SW480 (cell line): Measurements from ENCODE around the gene DEPDC5.

ENCODE experiments used
- DNase-seq: peaks from one replicate; pipeline ENCODE4 v3.0.0-alpha.2; 2016; ENCODE audit warnings: low spot score

DEPDC5 gene

DNA sequence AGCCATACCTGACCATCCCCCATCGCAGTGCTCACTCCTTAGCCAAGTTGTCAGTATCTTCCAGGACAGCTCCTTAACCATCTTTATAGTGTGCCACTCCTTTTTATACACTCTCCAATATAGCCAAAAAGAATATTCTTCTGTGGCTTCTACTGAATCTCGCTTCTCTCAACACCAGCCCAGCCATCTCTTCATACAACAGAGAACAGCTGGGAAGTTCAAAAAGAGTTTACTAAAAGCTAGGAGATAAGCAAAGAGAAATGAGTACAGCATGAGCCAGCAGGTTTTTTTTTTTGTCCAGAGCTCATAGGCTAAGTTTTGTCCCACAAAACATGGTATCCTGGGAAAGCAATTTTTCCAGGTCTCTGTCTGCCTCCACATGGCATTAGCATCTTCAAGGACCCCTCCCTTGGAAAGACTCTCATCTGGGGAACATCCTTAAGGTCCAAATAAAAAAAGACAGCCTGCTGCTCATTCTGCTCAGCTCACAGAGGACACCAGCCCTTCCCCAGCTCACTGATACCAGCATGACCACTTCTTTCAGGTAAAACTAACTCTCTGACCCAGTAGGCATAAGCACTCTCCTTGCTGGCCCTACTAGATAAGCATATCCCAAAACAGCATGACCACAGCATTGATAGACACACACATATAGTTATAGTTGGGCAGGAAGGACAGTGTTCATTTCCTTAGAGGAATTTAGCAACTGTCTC, 141.7 kb downstream of the DEPDC5 start:
- no peak for DNase-seq

DNA sequence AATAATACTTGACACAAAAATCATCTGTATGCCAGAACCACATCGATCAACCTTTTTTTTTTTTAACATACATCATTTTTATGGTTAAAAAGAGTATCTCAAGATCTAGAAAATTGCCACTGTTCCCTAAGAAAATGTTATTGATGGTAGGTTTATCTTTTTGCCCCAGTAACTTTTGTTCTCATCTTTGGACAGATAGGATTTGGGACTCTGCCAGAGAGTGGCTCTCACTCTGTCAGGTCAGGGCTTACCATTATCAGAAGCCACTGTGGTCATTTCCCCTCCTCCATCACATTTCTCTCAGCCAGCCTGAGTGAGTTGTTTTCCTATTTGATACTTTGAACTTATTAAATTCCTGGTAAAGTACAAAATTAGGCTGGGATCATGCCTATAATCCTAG, 142.7 kb downstream of the DEPDC5 start:
- no peak for DNase-seq

DNA sequence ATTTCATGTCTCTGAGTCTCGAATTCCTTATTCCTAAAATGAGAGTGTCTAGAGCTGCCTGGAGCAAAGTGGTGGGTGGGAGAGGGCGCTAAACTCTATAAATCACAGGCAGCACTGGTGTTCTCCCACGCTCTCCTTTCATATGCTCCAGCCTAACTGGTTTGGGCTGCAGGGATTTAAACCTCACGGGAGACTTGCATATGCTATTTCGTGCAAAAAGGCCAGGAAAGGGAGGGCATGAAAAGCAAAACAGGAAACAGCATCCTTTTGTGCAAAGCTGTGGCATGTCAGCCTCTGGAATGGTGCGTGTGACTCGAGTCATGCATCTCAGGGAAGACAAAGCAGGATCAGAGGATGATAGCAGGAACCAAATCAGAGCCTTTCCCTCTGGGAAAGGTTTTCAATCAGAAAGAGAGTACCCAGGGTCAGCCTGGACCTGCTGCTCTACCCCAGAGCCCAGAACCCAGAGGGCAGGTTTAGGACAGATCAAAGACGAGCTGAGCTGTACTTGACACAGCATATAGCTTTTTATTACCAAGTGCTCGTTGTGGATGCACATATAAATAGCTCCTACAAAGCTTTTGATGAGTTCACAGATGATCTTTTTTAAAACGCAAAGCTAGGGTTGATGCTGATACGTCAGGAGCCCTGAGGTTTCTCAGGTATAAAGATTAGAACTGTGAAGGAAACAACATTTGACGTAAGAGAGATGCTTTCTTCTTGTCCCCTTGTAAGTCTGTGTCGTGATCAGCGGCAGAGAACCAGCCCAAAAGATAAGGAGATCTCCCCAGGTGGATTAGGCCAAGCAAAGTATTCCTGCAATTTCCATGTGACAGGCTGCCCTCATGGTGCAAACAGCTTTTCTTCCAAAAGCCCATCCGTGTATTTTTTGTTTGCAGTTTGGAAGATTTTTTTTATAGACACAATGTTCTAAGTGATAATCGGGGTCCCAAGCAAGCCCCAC, 144.3 kb downstream of the DEPDC5 start:
- DNase-seq, result no peak

DNA sequence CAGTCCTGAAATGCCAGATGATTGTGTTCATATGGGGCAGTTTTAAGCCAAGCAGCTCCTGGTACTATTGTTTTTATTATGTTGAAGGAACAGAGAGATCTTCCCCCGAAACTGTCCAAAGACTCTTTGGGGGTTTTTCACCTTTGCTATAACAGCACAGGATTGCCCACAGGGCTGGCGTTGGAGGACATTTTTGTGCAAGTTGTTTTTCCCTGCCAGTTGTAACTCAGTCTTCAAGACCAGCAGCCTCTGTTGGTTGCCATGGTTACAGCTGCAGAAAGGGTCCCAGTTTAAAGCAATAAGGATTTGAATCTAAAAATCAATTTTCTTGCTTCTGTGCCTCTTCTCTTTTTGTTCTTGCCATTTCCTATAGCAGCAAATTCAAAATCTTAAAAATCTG, 145.1 kb downstream of the DEPDC5 start:
- DNase-seq, result no peak

DNA sequence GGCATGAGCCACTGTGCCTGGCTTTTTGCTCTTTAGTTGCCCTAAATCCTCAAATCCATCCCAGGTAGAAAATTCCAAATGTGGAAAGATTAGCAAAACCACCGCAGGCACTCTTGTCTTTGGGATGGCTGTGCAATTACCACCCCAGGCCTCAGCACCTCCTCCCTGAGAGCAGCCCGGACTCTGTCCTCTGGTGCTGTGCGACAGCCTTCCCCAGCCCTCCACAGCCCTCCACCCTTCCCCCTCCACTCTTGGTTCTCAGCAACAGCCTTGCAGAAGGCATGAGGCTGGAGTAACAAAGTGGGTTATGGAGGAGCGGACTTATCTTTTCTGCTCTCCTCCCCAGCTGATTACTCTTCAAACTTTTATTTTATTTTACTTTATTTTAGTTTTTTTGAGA, 145.8 kb downstream of the DEPDC5 start:
- DNase-seq, result no peak

DNA sequence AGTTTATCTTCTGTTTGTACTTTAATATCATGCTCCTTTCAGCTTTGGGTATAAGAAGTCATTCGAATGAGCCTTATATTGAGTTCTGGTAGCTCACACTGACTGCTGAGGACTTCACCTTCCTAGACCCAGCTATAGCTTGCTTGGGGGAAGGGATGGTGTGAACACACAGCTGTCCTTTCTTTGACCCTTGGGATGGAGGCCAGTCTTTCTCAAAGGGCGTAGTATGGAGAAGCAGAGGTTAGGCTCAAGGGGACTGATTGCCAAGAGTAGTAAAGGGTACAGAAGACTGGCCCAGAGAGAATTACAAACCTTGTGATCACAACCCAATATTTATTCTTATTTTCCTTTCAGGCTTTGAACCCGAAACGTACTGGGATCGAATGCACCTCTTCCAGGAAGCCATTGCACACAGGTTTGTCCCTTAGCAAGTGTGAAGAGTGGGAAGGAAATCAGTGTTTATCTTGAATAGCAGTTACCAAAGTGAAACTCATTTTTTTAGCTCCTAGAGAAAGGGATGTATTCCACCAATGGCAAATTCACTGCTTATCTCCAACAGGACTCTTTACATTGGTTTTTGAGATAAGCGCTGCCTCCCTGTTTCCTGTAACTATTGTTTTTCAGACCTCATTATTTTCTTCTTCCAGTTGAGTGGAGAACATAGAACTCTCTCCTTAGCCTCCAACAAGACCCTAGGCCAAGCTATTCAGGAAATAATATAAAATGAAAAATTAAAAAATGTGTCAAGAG, 147.7 kb downstream of the DEPDC5 start:
- no peak for DNase-seq

DNA sequence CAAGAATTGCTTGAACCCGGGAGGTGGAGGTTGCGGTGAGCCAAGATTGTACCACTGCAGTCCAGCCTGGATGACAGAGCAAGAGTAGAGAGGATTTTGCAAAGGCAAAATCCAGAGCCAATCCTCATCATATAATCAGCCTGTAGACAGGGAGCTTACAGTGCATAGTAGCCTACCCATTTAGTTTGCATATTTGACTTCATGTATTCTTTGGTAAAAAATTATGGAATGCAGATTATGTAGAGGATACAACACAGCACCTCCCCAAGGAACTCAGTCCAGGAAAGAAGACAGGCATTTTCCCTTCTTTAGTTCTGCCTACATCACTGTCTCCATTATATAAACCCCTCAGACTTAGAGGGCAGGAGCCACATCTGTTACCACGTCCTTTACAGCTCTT, 150.8 kb downstream of the DEPDC5 start:
- DNase-seq, result no peak

DNA sequence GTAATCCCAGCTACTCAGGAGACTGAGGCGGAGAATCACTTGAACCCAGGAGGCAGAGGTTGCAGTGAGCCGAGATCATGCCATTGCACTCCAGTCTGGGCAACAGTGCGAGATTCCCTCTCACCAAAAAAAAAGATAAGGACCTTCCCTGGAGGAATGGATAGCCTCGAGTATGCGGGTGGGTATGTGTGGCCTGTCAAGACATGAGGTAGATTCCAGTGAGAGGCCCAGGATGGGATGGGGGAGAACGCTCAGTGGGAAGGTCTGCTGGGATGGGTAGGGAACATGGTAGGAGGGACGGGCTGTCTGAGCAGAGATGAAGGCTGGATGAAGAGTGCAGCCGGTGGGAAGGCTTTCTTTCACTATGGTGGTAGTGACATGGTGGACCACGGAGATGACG, 151.5 kb downstream of the DEPDC5 start:
- DNase-seq, result no peak

DNA sequence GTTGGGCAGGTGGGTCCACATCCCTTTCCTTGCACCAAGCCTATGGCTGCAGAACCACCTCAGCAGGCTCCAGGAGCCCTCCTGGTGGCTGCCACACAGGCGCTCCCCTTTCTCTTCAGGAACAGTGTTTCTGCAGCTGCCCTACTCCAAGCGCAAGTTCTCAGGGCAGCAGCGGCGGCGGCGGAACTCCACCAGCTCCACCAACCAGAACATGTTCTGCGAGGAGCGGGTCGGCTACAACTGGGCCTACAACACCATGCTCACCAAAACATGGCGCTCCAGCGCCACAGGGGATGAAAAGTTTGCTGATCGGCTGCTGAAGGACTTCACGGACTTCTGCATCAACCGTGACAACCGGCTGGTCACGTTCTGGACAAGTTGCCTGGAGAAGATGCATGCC, 152.3 kb downstream of the DEPDC5 start:
- DNase-seq, result no peak

DNA sequence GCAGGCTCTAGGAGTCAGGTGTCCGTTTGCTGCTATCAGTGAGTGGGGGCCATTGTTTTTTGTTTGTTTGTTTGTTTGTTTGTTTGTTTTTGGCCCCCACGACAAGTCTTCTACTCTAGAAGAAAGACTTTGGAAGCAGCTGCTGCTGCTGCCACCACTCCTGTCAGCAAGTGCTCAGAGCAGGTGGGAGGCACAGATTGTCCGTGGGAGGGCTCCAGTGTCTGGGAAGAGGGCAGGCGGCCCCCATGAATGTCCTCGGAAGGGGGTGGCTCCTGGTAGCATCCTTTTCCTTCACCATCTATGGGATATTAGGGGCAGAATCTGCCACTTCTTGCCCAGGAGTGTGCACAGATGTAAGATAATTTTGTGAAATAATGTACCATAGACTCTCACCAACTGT, 152.8 kb downstream of the DEPDC5 start:
- DNase-seq, result no peak

DNA sequence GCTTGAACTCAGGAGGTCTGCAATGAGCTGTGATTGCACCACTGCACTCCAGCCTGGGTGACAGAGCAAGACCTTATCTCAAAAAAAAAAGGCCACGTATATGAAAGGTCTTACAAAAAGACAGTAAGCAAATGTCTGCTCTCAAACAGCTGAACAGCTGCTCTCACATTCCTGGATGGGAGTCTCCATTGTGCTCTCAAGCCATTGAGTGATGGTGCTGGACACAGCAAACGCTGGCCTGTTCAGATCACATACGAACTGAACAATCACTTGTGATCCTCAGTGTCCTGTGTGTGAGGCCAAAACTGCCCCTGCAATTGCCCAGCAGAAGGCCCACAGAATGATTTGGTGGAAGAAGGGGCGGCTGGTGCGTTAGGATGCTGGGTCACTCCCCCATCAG, 156.2 kb downstream of the DEPDC5 start:
- DNase-seq, result no peak

DNA sequence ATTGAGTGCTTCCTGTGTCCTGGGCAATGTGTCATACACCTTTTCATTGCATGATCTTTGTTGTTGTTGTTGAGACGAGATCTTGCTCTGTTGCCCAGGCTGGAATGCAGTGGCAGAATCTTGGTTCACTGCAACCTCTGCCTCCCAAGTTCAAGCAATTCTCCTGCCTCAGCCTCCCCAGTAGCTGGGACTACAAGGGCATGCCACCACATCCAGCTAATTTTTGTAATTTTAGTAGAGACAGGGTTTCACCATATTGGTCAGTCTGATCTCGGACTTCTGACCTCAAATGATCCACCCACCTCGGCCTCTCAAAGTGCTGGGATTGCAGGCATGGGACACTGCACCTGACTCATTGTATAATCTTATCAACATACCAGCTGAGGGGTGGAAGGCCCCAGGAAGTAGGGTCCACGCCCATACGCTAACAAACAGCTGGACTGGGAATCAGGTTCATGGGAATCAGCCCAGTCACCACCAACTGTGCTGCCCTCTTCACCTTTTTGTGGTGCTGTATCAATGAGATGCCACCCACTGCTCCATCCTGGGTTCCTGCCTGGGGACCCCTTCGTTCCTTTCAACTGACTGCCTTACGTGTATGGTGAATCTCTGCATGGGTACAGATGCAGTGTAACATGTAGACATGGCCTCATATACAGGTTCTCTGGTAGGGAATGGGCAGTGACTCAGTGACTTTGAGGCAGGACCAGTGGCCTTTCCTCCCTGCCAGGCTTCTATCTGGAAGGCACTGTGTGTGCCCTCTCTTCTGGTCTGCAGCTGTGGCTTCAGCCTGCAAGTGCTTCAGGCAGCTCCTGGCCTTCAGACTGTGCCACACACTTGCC, 158.0 kb downstream of the DEPDC5 start:
- no peak for DNase-seq

DNA sequence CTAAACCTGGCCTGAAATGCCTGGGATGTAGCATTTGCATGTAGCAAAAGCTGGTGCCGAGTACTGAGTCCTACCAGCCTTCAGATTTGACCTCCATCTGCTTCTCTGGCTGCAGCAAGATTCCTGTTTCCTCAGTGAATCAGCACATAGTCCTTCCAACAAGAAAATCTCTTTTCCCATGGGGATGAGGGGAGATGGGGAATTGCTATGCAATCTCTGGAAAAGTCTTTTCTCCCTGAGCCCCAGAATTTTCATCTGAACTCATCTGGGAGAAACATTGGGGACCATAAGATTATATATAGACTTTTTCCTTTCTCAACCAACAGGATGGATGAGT, 158.6 kb downstream of the DEPDC5 start:
- DNase-seq, result no peak

DNA sequence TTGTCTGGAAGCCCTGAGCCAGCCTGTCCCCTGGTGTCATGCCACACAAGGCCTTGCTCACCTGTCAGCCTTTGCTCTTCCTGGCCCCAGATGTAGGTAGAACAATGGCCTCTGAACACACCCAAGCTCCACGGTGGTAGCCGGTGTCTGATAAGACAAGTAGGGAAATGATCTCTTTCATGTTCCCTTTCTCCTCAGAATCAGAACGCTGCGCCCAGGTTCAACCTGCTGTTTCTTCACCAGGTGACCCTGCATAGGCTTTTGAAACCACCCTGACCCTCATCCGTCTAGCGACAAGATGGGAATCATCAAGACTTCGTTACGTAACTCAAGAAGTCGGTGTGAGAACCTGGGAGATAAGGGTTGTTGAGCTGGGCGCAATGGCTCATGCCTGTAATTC, 161.8 kb downstream of the DEPDC5 start:
- no peak for DNase-seq

DNA sequence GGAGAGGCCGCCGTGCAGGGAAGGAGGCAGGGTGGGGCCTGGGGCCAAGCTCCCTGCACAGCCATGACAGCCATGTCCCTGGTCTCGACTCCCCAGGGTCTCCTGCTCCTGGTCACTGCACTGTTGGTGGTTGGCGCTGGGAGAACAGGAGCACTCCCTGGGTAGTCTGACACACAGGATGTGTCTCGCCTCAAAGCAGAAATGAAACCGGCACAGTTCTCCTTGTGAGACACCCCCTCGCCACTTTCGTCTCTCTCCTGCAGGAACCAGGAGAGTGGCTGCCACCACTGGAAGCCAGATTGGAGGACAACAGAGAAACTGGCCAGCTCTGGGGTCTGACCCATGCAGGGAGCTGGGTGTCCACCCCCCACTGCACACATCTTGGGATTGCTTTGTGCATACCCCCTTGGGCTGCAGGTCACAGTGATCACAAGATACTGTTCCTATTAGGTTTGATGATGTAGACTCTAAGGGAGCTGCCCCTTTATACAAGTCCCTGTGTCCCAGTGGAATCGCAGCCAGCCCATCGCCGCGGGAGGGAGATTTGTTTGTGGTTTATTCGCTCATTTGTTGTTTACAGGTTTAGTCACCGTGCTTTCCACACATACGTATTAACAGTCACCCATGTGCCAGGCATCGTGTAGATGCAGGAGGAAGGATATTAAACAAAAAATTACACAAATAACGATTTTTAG, 163.6 kb downstream of the DEPDC5 start:
- DNase-seq, result no peak

DNA sequence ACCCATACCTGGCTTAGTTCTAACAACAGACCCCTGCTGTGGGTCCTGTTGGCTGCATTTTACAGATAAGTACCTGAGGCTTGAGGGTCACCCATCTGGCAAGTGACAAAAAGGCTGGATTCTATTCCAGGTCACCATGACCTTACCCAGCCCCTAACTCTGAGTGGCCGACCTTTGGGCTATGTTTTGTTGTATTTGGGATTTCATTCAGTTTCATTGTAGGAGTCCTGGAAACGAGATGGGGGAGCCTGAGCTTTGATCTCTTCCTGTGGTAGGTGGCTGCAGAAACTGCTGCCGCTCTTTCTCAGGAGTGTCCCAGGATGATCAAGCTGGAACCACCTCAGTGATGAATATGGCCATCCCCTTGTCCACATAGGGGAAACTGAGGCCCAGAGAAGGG, 165.9 kb downstream of the DEPDC5 start:
- DNase-seq, result no peak

DNA sequence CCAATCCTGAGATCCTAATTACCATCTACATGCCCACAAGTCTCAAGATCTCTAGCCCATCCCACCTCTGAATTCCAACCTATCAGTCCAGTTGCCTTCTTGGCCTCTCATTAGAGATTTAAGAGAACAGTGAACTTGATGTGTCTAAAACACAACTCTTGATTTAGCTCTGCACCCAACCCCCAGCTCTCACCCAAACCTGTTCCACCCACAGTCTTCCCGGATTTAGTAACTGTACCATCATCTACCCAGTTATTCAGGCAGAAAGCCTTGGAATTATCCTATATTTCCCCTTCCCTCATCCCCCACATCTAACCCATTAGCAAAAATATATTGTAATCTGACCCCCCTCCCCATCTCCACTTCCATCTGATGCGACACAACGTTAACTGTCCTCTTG, 166.5 kb downstream of the DEPDC5 start:
- no peak for DNase-seq

DNA sequence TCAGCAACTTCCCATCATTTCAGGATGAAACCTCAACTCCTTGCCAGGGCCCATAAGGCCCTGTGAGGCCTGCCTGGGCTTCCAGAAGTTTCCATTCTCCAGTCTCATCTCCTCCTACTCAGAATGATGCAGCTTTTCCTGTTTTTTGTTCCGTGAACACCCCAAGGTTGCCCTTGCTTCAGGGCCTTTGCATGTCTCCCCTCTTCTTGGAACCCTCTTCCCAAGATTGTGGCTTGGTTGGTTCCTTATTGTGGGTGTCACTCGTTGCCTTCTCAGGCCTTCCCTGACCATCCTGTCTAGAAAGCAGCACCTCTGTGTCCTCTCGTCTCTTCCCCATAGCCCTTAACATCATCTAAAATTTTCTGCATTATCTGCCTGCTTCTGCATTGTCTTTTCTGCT, 167.3 kb downstream of the DEPDC5 start:
- no peak for DNase-seq

DNA sequence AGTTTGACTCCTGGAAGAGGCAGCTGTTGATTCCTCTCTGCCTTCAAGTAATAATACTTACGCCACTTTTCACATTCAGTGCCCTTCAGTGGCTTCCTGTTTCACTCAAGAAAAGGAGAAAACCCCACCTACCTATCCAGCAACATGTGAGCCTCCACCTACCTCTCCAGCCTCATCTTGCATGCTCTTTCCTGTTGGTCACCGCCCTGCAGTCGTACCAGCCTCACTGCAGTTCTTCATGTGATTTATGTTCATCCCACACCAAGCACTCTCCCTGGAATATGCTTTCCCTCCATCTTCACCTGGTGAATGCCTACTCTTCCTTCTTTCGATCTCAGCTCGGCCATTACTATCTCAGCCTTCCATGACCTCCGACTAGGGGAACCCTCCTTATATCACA, 168.7 kb downstream of the DEPDC5 start:
- DNase-seq, result no peak

DNA sequence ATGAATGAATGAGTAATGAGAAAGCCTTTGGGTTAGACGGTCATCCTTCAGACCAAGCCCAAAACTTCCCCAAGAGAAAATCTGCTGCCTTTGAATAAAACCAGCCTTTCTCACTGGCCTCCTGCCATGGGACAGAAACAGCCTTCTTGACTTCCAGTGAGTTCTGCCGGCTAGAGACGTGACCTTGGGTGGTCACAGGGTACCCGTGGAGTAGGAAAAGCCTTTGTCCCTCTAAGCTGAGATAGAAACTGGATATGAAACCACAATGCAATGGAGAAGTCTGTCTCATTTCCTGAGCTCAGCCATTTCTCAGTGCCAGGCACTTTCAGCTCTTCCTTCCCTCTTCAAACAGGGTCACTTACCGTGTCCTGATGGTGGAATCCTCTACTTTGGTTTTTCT, 169.3 kb downstream of the DEPDC5 start:
- no peak for DNase-seq

DNA sequence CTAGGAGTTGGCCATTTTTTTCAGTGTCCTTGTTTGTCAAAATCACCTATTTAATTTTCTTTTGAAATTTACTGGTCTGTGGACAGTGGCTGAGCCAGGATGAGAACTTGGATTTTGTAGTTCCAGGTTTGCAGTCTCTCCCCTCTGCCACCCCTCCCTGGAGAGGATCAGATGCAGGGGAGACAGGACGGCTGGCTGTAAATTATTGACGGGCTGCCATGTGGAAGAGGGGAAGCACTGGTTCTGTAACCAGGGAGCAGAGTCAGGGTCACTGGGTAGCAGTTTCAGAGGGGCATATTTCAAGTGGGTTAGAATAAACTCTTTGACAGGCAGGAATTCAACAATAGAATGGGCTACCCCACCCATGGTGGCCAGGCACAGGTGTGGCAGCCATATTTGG, 169.9 kb downstream of the DEPDC5 start:
- DNase-seq, result no peak
